Panc1 (cell line): ENCODE data around the gene CACNA1E. TPM values are rescaled to one million over a fixed set of nuclear protein-coding genes. Genes with fewer than 3 reads are reported as not detected.

Experiments
- ATAC-seq: fragments of 200-7000 bp; cut with Tn5 transposase; 2 replicates; pipeline ENCODE4 v1.9.1; 2020; ENCODE audit warnings: mild to moderate bottlenecking, moderate library complexity
- BruUV-seq: library from RNA; stranded (reverse); fragments of 400-500 nt; replicated peaks from 2 replicates; lab custom pipeline; 2021; lab: Mats Ljungman, UMichigan
- CTCF ChIA-PET: fragments of 300-600 bp; sonication (Branson Sonifier 250); formaldehyde crosslinking; loops from one replicate; lab custom pipeline; 2022; ENCODE audit warnings: antibody characterized with exemption; lab: Charles Lee
- POLR2A ChIA-PET: fragments of 300-600 bp; sonication (Branson Sonifier 250); formaldehyde crosslinking; loops from one replicate; lab custom pipeline; 2022; ENCODE audit warnings: antibody characterized with exemption; lab: Charles Lee
- DNase-seq: peaks from one replicate; pipeline ENCODE4 v3.0.0-alpha.2; 2010; ENCODE audit warnings: low read depth, low spot score
- H3K27ac ChIP-seq: 2 replicates; pipeline ENCODE4 v1.5.1; 2011; ENCODE audit warnings: mild to moderate bottlenecking, low read length, inconsistent platforms
- H3K27me3 ChIP-seq: fragments of 200-500 bp; sonication (Bioruptor generic); 2 replicates; pipeline ENCODE4 v1.6.0; 2014; ENCODE audit warnings: low read length, inconsistent platforms; ENCODE audit not compliant: control insufficient read depth, insufficient read depth
- H3K36me3 ChIP-seq: fragments of 200-500 bp; sonication (Bioruptor generic); 2 replicates; pipeline ENCODE4 v1.5.1; 2014; ENCODE audit warnings: inconsistent platforms, mild to moderate bottlenecking, low read length, moderate library complexity; ENCODE audit not compliant: control insufficient read depth, insufficient read depth
- H3K4me1 ChIP-seq: 2 replicates; pipeline ENCODE4 v1.5.1; 2011; ENCODE audit warnings: inconsistent platforms, mild to moderate bottlenecking, low read length, moderate library complexity; ENCODE audit not compliant: control insufficient read depth, insufficient read depth
- H3K4me3 ChIP-seq, 2 experiments: 2 replicates each; pipeline ENCODE4 v1.5.1; 2011 to 2012; ENCODE audit warnings: low read depth in 2 of 2, low read length in 2 of 2, mild to moderate bottlenecking in 2 of 2, inconsistent platforms in 1 of 2, moderate library complexity in 1 of 2
- H3K9me3 ChIP-seq: fragments of 200-500 bp; sonication (Bioruptor generic); 2 replicates; pipeline ENCODE4 v1.5.1; 2014; ENCODE audit warnings: low read depth, mild to moderate bottlenecking, inconsistent platforms, low read length, moderate library complexity; ENCODE audit not compliant: control insufficient read depth, insufficient read depth
- POLR2AphosphoS5 ChIP-seq: IDR thresholded peaks from 2 replicates; pipeline ENCODE4 v1.6.1; 2012; ENCODE audit warnings: mild to moderate bottlenecking, low read depth, low read length, moderate library complexity
- SIN3A ChIP-seq: IDR thresholded peaks from 2 replicates; pipeline ENCODE4 v1.6.1; 2012; ENCODE audit warnings: low read depth, mild to moderate bottlenecking, low read length, moderate library complexity, borderline replicate concordance; ENCODE audit not compliant: insufficient read depth
- TCF7L2 ChIP-seq: IDR thresholded peaks from 2 replicates; pipeline ENCODE4 v1.6.1; 2011; ENCODE audit warnings: mild to moderate bottlenecking, low read depth, low read length, inconsistent platforms
- in situ Hi-C: cut with HindIII; loops from 2 replicates; pipeline ENCODE4 v1.10.0; 2016; ENCODE audit warnings: low sequenced_read_pairs, low pct_unique_long_range_greater_than_20kb
- intact Hi-C: fragments of 100-400 bp; cut with micrococcal nuclease; formaldehyde crosslinking; loops from one replicate; pipeline ENCODE4 v1.10.0; 2022; ENCODE audit not compliant: unreplicated experiment
- total RNA-seq: library from RNA; stranded (reverse); gene quantifications from one replicate; pipeline ENCODE4 v1.2.1, GENCODE V29; 2021; ENCODE audit not compliant: unreplicated experiment
- TF ChIP-seq, protein P1 (sequence below): fragments of 450-650 bp; IDR thresholded peaks from 2 replicates; pipeline ENCODE4 v1.5.1; 2017; ENCODE audit warnings: mild to moderate bottlenecking
- TF ChIP-seq, protein P2 (sequence below), 2 experiments: IDR thresholded peaks; 2 replicates each; pipeline ENCODE4 v1.6.1; 2011 to 2012; ENCODE audit warnings: low read depth in 2 of 2, control low read depth in 1 of 2, low read length in 1 of 2, mild to moderate bottlenecking in 1 of 2, moderate library complexity in 1 of 2; ENCODE audit not compliant: insufficient read depth in 1 of 2

Gene CACNA1E
- total RNA-seq, 1 experiment from 2014 or later = not detected

DNA sequence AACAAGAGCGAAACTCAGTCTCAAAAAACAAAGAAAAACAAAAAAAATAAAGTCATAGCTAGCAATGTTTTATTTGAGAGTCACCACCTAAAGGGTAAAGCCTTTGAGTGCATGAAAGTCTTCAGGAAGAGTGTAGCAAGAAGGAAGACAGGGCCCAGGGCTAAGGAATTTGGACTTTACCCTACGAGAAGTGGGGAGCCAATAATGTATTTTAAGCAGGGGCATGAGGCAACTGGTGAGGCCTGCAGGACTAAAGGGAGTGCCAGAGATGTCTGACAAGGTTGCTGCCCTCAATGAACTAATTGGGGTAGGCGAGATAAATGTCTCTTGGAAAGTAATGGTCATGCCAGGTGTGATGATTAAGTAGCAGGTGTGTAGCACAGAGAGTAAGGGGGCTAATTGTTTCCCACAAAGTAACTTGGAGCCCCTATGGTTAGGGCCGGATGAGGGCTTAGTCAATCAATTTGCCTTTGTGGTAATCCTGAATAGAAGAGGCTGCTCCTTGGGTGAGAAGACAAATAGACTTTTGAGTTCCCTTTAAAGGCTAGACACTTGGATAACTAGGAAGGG, 31.6 kb upstream of the CACNA1E start:
- Histone ChIP-seq H3K27me3 (no peaks in the 10 kb centered on the region; the same call in 1 of the 2 replicates), H3K4me1 (no peaks in the 10 kb centered on the region), H3K27ac (no peak overlapping the region), H3K36me3 (no peaks in the 10 kb centered on the region), H3K4me3 (no peak overlapping the region), H3K9me3 (no peaks in the 10 kb centered on the region)
- intact Hi-C loops = no loop called here
- TF ChIP-seq, protein P1, sequence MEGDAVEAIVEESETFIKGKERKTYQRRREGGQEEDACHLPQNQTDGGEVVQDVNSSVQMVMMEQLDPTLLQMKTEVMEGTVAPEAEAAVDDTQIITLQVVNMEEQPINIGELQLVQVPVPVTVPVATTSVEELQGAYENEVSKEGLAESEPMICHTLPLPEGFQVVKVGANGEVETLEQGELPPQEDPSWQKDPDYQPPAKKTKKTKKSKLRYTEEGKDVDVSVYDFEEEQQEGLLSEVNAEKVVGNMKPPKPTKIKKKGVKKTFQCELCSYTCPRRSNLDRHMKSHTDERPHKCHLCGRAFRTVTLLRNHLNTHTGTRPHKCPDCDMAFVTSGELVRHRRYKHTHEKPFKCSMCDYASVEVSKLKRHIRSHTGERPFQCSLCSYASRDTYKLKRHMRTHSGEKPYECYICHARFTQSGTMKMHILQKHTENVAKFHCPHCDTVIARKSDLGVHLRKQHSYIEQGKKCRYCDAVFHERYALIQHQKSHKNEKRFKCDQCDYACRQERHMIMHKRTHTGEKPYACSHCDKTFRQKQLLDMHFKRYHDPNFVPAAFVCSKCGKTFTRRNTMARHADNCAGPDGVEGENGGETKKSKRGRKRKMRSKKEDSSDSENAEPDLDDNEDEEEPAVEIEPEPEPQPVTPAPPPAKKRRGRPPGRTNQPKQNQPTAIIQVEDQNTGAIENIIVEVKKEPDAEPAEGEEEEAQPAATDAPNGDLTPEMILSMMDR = no peak
- TF ChIP-seq SIN3A (no peak), POLR2AphosphoS5 (no peak), TCF7L2 (no peak)
- TF ChIP-seq, protein P2, sequence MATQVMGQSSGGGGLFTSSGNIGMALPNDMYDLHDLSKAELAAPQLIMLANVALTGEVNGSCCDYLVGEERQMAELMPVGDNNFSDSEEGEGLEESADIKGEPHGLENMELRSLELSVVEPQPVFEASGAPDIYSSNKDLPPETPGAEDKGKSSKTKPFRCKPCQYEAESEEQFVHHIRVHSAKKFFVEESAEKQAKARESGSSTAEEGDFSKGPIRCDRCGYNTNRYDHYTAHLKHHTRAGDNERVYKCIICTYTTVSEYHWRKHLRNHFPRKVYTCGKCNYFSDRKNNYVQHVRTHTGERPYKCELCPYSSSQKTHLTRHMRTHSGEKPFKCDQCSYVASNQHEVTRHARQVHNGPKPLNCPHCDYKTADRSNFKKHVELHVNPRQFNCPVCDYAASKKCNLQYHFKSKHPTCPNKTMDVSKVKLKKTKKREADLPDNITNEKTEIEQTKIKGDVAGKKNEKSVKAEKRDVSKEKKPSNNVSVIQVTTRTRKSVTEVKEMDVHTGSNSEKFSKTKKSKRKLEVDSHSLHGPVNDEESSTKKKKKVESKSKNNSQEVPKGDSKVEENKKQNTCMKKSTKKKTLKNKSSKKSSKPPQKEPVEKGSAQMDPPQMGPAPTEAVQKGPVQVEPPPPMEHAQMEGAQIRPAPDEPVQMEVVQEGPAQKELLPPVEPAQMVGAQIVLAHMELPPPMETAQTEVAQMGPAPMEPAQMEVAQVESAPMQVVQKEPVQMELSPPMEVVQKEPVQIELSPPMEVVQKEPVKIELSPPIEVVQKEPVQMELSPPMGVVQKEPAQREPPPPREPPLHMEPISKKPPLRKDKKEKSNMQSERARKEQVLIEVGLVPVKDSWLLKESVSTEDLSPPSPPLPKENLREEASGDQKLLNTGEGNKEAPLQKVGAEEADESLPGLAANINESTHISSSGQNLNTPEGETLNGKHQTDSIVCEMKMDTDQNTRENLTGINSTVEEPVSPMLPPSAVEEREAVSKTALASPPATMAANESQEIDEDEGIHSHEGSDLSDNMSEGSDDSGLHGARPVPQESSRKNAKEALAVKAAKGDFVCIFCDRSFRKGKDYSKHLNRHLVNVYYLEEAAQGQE (IDR thresholded peaks at IDR 0.05; ENCODE audit: insufficient read depth in 1 of 2, low read depth in 2 of 2, low read length in 1 of 2) = no peak
- ATAC-seq (no peak), DNase-seq (no peak)
- in situ Hi-C loops = no loop called here
- BruUV-seq = no TSS peak
- CTCF ChIA-PET = no interaction called here
- POLR2A ChIA-PET = no interaction called here

DNA sequence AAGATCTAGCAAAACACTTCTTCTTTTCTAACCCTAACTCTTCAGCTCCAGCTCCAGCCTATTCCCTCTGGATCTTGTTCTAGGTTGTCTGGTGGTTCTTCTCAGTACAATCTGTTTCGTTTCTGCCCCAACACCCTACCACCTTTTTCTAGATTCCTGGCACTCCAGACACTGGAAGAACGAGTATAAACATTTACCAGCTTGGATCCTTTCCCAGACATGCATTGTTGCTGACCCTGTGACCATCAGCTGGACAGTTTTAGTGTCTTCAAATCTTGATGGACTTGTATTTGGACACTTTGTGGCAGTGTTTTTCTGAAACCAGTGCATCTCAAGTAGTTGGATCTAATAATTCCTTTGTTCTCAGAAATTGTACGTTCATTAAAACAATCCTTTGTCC, 30.6 kb upstream of the CACNA1E start:
- intact Hi-C loops (no loop called here), in situ Hi-C loops (no loop called here)
- H3K36me3 ChIP-seq = no peaks in the 10 kb centered on the region
- no peak overlapping the region for H3K27ac ChIP-seq
- POLR2A ChIA-PET = no interaction called here
- ATAC-seq (no peak), DNase-seq (no peak)
- no peaks in the 10 kb centered on the region for H3K9me3 ChIP-seq
- H3K4me3 ChIP-seq = no peak overlapping the region
- H3K4me1 ChIP-seq = no peaks in the 10 kb centered on the region
- BruUV-seq = no TSS peak
- TF ChIP-seq SIN3A = no peak
- no peak for TF ChIP-seq TCF7L2
- no peak for TF ChIP-seq POLR2AphosphoS5
- TF ChIP-seq, protein P2 (IDR thresholded peaks at IDR 0.05; ENCODE audit: insufficient read depth in 1 of 2, low read depth in 2 of 2, low read length in 1 of 2) = no peak
- TF ChIP-seq, protein P1 = no peak
- no peaks in the 10 kb centered on the region; the same call in 1 of the 2 replicates for H3K27me3 ChIP-seq
- CTCF ChIA-PET = no interaction called here
